ENCODE data around the gene MAMLD1.
A peak's percentile ranks its signal among the peaks of the same experiment; 100 is the strongest.

MAMLD1 gene

GRCh38 chrX:150463566-150463965, 100.4 kb downstream of the MAMLD1 start:
- DNase-seq: no peak

- no peak for DNase-seq
Observed at GRCh38 chrX:150464001-150464400, 100.9 kb downstream of the MAMLD1 start.

- DNase-seq: no peak
Observed at GRCh38 chrX:150465326-150465725, 102.2 kb downstream of the MAMLD1 start.

- no peak for DNase-seq
Observed at GRCh38 chrX:150465881-150466775, 103.0 kb downstream of the MAMLD1 start.

GRCh38 chrX:150472306-150472705, 109.2 kb downstream of the MAMLD1 start:
- DNase-seq: no peak

GRCh38 chrX:150473371-150473770, 110.3 kb downstream of the MAMLD1 start:
- no peak for DNase-seq

- no peak for DNase-seq
Observed at GRCh38 chrX:150475461-150475860, 112.3 kb downstream of the MAMLD1 start.

GRCh38 chrX:150476164-150476699, 113.1 kb downstream of the MAMLD1 start:
- DNase-seq: no peak

GRCh38 chrX:150477371-150477770, 114.3 kb downstream of the MAMLD1 start:
- DNase-seq: no peak

GRCh38 chrX:150478496-150479492, 115.7 kb downstream of the MAMLD1 start:
- DNase-seq: no peak

GRCh38 chrX:150482537-150483206, 119.6 kb downstream of the MAMLD1 start:
- DNase-seq: no peak

- no peak for DNase-seq
Observed at GRCh38 chrX:150483356-150483985, 120.4 kb downstream of the MAMLD1 start.

- peak; percentile 3 for DNase-seq
Observed at GRCh38 chrX:150486011-150486410, 122.9 kb downstream of the MAMLD1 start.

GRCh38 chrX:150487369-150488094, 124.4 kb downstream of the MAMLD1 start:
- no peak for DNase-seq

GRCh38 chrX:150489359-150490015, 126.4 kb downstream of the MAMLD1 start:
- no peak for DNase-seq

GRCh38 chrX:150495496-150495895, 132.4 kb downstream of the MAMLD1 start:
- DNase-seq: no peak

- no peak for DNase-seq
Observed at GRCh38 chrX:150499240-150499639, 136.1 kb downstream of the MAMLD1 start.

- no peak for DNase-seq
Observed at GRCh38 chrX:150502091-150502490, 139.0 kb downstream of the MAMLD1 start.

GRCh38 chrX:150502979-150503897, 140.1 kb downstream of the MAMLD1 start:
- no peak for DNase-seq

- no peak for DNase-seq
Observed at GRCh38 chrX:150503898-150504219, 140.7 kb downstream of the MAMLD1 start.
